Vagina (tissue), 2 donors: ENCODE measurements around the gene PHACTR4. TPM values are rescaled to one million over a fixed set of nuclear protein-coding genes. Genes with fewer than 3 reads are reported as not detected.
"Not testable (repeated sequence)": the region's sequence is repeated elsewhere in the genome, so short reads cannot be mapped to it uniquely, and the experiment has no call there.

ENCODE experiments used
- DNase-seq, 2 donors: peaks; one replicate each; pipeline ENCODE4 v3.0.0-alpha.2; 2017; ENCODE audit errors: extremely low spot score in 2 of 2
- H3K27ac ChIP-seq: fragments of 200-600 bp; sonication (generic); one replicate; pipeline ENCODE4 v1.5.1; 2019
- H3K27me3 ChIP-seq: fragments of 200-600 bp; sonication (generic); one replicate; pipeline ENCODE4 v1.5.1; 2019
- H3K36me3 ChIP-seq, 2 donors: fragments of 200-600 bp; sonication (generic); one replicate each; pipeline ENCODE4 v1.5.1; 2017 to 2019
- H3K4me1 ChIP-seq: fragments of 200-600 bp; sonication (generic); one replicate; pipeline ENCODE4 v1.5.1; 2019
- H3K4me3 ChIP-seq, 2 donors: fragments of 200-600 bp; sonication (generic); 1 replicate in 1 of 2; 2 replicates in 1 of 2; pipeline ENCODE4 v1.5.1; 2016 to 2019
- H3K9me3 ChIP-seq: fragments of 200-600 bp; sonication (generic); one replicate; pipeline ENCODE4 v1.5.1; 2019
- POLR2A ChIP-seq, 2 donors: fragments of 450-650 bp; IDR thresholded peaks; one replicate each; pipeline ENCODE4 v1.6.1; 2017; ENCODE audit warnings: antibody characterized with exemption in 2 of 2, mild to moderate bottlenecking in 2 of 2, moderate library complexity in 2 of 2
- POLR2AphosphoS5 ChIP-seq, 2 donors: sonication (generic); formaldehyde crosslinking; IDR thresholded peaks; one replicate each; pipeline ENCODE4 v1.9.0; 2017; ENCODE audit warnings: antibody characterized with exemption in 2 of 2, mild to moderate bottlenecking in 2 of 2, low read depth in 1 of 2; ENCODE audit not compliant: insufficient read depth in 1 of 2
- intact Hi-C: fragments of 100-400 bp; cut with DNase I; formaldehyde crosslinking; loops from one replicate; pipeline ENCODE4 v1.15.1; 2023
- total RNA-seq: library from RNA; depleted of rRNA; stranded (reverse); fragments of >200 nt; gene quantifications from one replicate; pipeline ENCODE4 v1.2.3, GENCODE V29; 2016
- TF ChIP-seq, protein P1 (sequence below), 3 experiments: fragments of 450-650 bp in 2 of 3; fragments of 200-600 bp in 1 of 3; sonication (generic) in 1 of 3; IDR thresholded peaks; one replicate each; pipeline ENCODE4 v1.5.1; 2017 to 2019; ENCODE audit warnings: antibody characterized with exemption in 3 of 3, mild to moderate bottlenecking in 2 of 3, moderate library complexity in 2 of 3

Gene PHACTR4
- total RNA-seq, 1 donor from 2014 or later: 28.7 TPM

GRCh38 chr1:28378906-28379305, 9.4 kb downstream of the PHACTR4 start:
- Histone ChIP-seq H3K4me3 (no peak overlapping the region), H3K27ac (no peak overlapping the region), H3K9me3 (no peaks in the 10 kb centered on the region), H3K4me1 (peaks cover 20% of the 10 kb centered on the region), H3K27me3 (no peaks in the 10 kb centered on the region), H3K36me3 (no peaks in the 10 kb centered on the region)
- no peak for DNase-seq
- no peak for TF ChIP-seq POLR2AphosphoS5 (IDR thresholded peaks at IDR 0.05; ENCODE audit: insufficient read depth in 1 of 2, low read depth in 1 of 2)
- no peak for TF ChIP-seq POLR2A (IDR thresholded peaks at IDR 0.05)
- TF ChIP-seq, protein P1, sequence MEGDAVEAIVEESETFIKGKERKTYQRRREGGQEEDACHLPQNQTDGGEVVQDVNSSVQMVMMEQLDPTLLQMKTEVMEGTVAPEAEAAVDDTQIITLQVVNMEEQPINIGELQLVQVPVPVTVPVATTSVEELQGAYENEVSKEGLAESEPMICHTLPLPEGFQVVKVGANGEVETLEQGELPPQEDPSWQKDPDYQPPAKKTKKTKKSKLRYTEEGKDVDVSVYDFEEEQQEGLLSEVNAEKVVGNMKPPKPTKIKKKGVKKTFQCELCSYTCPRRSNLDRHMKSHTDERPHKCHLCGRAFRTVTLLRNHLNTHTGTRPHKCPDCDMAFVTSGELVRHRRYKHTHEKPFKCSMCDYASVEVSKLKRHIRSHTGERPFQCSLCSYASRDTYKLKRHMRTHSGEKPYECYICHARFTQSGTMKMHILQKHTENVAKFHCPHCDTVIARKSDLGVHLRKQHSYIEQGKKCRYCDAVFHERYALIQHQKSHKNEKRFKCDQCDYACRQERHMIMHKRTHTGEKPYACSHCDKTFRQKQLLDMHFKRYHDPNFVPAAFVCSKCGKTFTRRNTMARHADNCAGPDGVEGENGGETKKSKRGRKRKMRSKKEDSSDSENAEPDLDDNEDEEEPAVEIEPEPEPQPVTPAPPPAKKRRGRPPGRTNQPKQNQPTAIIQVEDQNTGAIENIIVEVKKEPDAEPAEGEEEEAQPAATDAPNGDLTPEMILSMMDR (IDR thresholded peaks at IDR 0.05): no peak
- intact Hi-C loops: no loop called here

- Histone ChIP-seq H3K36me3 (no peaks in the 10 kb centered on the region), H3K4me3 (no peak overlapping the region), H3K9me3 (no peaks in the 10 kb centered on the region), H3K4me1 (peaks cover 8% of the 10 kb centered on the region), H3K27ac (no peak overlapping the region), H3K27me3 (no peaks in the 10 kb centered on the region)
- TF ChIP-seq POLR2AphosphoS5 (IDR thresholded peaks at IDR 0.05; ENCODE audit: insufficient read depth in 1 of 2, low read depth in 1 of 2): no peak
- no peak for TF ChIP-seq POLR2A (IDR thresholded peaks at IDR 0.05)
- TF ChIP-seq, protein P1 (IDR thresholded peaks at IDR 0.05): no peak
- intact Hi-C loops: no loop called here
- no peak for DNase-seq
Observed at GRCh38 chr1:28380394-28380793, 10.9 kb downstream of the PHACTR4 start.

DNA sequence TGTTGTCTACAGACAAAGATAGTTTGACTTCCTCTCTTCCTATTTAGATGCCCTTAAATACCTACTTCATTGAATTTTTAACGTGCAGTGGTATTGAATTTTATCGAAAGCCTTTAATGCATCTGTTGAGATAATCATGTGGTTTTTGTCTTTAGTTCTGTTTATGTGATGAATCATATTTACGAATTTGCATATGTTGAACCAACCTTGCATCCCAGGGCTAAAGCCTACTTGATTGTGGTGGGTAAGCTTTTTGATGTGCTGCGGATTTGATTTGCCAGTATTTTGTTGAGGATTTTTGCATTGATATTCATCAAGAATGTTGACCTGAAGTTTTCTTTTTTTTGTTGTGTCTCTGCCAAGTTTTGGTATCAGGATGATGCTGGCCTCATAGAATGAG, 14.2 kb downstream of the PHACTR4 start:
- H3K27me3 ChIP-seq, H3K36me3 ChIP-seq, H3K4me1 ChIP-seq, H3K27ac ChIP-seq, H3K4me3 ChIP-seq, intact Hi-C loops, DNase-seq, H3K9me3 ChIP-seq: not testable (repeated sequence)

GRCh38 chr1:28392027-28392652, 22.6 kb downstream of the PHACTR4 start:
- H3K27me3 ChIP-seq: no peaks in the 10 kb centered on the region
- no peak for DNase-seq
- no peak overlapping the region for H3K4me3 ChIP-seq
- intact Hi-C loops: no loop called here
- TF ChIP-seq POLR2A (IDR thresholded peaks at IDR 0.05): no peak
- TF ChIP-seq POLR2AphosphoS5 (IDR thresholded peaks at IDR 0.05; ENCODE audit: insufficient read depth in 1 of 2, low read depth in 1 of 2): no peak
- TF ChIP-seq, protein P1 (IDR thresholded peaks at IDR 0.05): no peak
- H3K9me3 ChIP-seq: no peaks in the 10 kb centered on the region
- H3K27ac ChIP-seq: no peak overlapping the region
- H3K36me3 ChIP-seq: no peaks in the 10 kb centered on the region
- peaks cover 6% of the 10 kb centered on the region for H3K4me1 ChIP-seq

GRCh38 chr1:28394136-28394535, 24.6 kb downstream of the PHACTR4 start:
- H3K4me3 ChIP-seq: no peak overlapping the region
- H3K4me1 ChIP-seq: peaks cover 6% of the 10 kb centered on the region
- no peaks in the 10 kb centered on the region for H3K9me3 ChIP-seq
- no peaks in the 10 kb centered on the region for H3K27me3 ChIP-seq
- intact Hi-C loops: no loop called here
- no peak for DNase-seq
- no peaks in the 10 kb centered on the region for H3K36me3 ChIP-seq
- no peak for TF ChIP-seq POLR2A (IDR thresholded peaks at IDR 0.05)
- TF ChIP-seq, protein P1 (IDR thresholded peaks at IDR 0.05): no peak
- no peak for TF ChIP-seq POLR2AphosphoS5 (IDR thresholded peaks at IDR 0.05; ENCODE audit: insufficient read depth in 1 of 2, low read depth in 1 of 2)
- H3K27ac ChIP-seq: no peak overlapping the region
